Peyer's patch (tissue), 4 donors: ENCODE measurements around the gene SLC5A4.

ENCODE experiments used
- CTCF ChIP-seq, 6 experiments: fragments of 450-650 bp in 4 of 6; fragments of 200-600 bp in 2 of 6; sonication (generic) in 1 of 6; IDR thresholded peaks; one replicate each; pipeline ENCODE4 v1.5.1; 2017 to 2019; ENCODE audit warnings: antibody characterized with exemption in 6 of 6, mild to moderate bottlenecking in 3 of 6, moderate library complexity in 1 of 6
- POLR2A ChIP-seq, 2 donors: fragments of 450-650 bp; IDR thresholded peaks; one replicate each; pipeline ENCODE4 v1.5.1; 2017; ENCODE audit warnings: antibody characterized with exemption in 2 of 2, mild to moderate bottlenecking in 2 of 2, moderate library complexity in 2 of 2

- TF ChIP-seq CTCF (IDR thresholded peaks at IDR 0.05) (no peak), POLR2A (IDR thresholded peaks at IDR 0.05) (no peak)
These were observed 55.2 kb downstream of the SLC5A4 start for GRCh38 chr22:32199961-32200360.
